ENCODE data around the gene PROCA1. TPM values are rescaled to one million over a fixed set of nuclear protein-coding genes. Genes with fewer than 3 reads are reported as not detected.

Gene PROCA1
- total RNA-seq, 1 experiment from 2014 or later: 14.2 TPM

GRCh38 chr17:28675490-28675889 lies 36.2 kb downstream of the PROCA1 start:
- ChIA-PET POLR2A (ENCODE audit: unreplicated experiment) (no interaction called here), CTCF (interaction anchor here (0.6 to 1.6 kb wide), 2 partner anchors 15 to 29 kb away, joined by 3 to 14 read pairs; partner anchors contain the start of gene BLTP2)
- H2AFZ ChIP-seq: no peak overlapping the region
- no peaks in the 10 kb centered on the region for H3K4me1 ChIP-seq (replicated peaks; ENCODE audit: insufficient read depth)
- H3K27me3 ChIP-seq (ENCODE audit: insufficient read depth, low read depth): no peaks in the 10 kb centered on the region
- no peaks in the 10 kb centered on the region for H3K79me2 ChIP-seq (ENCODE audit: low read depth)
- H3K9me2 ChIP-seq (ENCODE audit: insufficient read depth): no peaks in the 10 kb centered on the region
- no peak for DNase-seq
- intact Hi-C loops (cut with micrococcal nuclease; ENCODE audit: unreplicated experiment): no loop called here
- H3K4me3 ChIP-seq: no peak overlapping the region
- peaks cover 57% of the 10 kb centered on the region for H3K36me3 ChIP-seq (ENCODE audit: low read depth)
- BruUV-seq (replicated peaks): no TSS peak
- peaks cover 4% of the 10 kb centered on the region; the same call in 1 of the 2 replicates for H4K20me1 ChIP-seq (ENCODE audit: insufficient read depth)
- H3K4me2 ChIP-seq: no peak overlapping the region
- H3K27ac ChIP-seq: no peak overlapping the region
- no peaks in the 10 kb centered on the region for H3F3A ChIP-seq (ENCODE audit: insufficient read depth, low read depth)
- H3K9me3 ChIP-seq (ENCODE audit: insufficient read depth, low read depth): no peaks in the 10 kb centered on the region
- TF ChIP-seq EZH2 (IDR thresholded peaks at IDR 0.05; ENCODE audit: low read depth): no peak
- no peak for TF ChIP-seq CTCF (conservative IDR thresholded peaks at IDR 0.05)

- Histone ChIP-seq H3K36me3 (ENCODE audit: low read depth) (peaks cover 40% of the 10 kb centered on the region), H3K9me3 (ENCODE audit: insufficient read depth, low read depth) (no peaks in the 10 kb centered on the region), H4K20me1 (ENCODE audit: insufficient read depth) (peaks cover 38% of the 10 kb centered on the region), H3K79me2 (ENCODE audit: low read depth) (peaks cover 30% of the 10 kb centered on the region), H3K4me2 (no peak overlapping the region), H3K27ac (no peak overlapping the region), H3K9me2 (ENCODE audit: insufficient read depth) (no peaks in the 10 kb centered on the region), H3K4me1 (replicated peaks; ENCODE audit: insufficient read depth) (no peaks in the 10 kb centered on the region), H2AFZ (no peak overlapping the region), H3K27me3 (ENCODE audit: insufficient read depth, low read depth) (no peaks in the 10 kb centered on the region), H3K4me3 (no peak overlapping the region), H3F3A (ENCODE audit: insufficient read depth, low read depth) (peaks cover 15% of the 10 kb centered on the region; the same call in 1 of the 2 replicates)
- intact Hi-C loops (cut with micrococcal nuclease; ENCODE audit: unreplicated experiment): no loop called here
- ChIA-PET POLR2A (ENCODE audit: unreplicated experiment) (no interaction called here), CTCF (no interaction called here)
- no peak for DNase-seq
- no TSS peak for BruUV-seq (replicated peaks)
- TF ChIP-seq EZH2 (IDR thresholded peaks at IDR 0.05; ENCODE audit: low read depth) (no peak), CTCF (conservative IDR thresholded peaks at IDR 0.05) (no peak)
These were observed 41.8 kb downstream of the PROCA1 start for GRCh38 chr17:28669918-28670317.

GRCh38 chr17:28667870-28668269 lies 43.8 kb downstream of the PROCA1 start:
- intact Hi-C loops (cut with micrococcal nuclease; ENCODE audit: unreplicated experiment): no loop called here
- Histone ChIP-seq H2AFZ (no peak overlapping the region), H3K27me3 (ENCODE audit: insufficient read depth, low read depth) (no peaks in the 10 kb centered on the region), H3K79me2 (ENCODE audit: low read depth) (peaks cover 51% of the 10 kb centered on the region), H3K4me3 (no peak overlapping the region), H3F3A (ENCODE audit: insufficient read depth, low read depth) (peaks cover 15% of the 10 kb centered on the region; the same call in 1 of the 2 replicates), H3K4me2 (no peak overlapping the region), H3K9me3 (ENCODE audit: insufficient read depth, low read depth) (no peaks in the 10 kb centered on the region), H3K27ac (no peak overlapping the region), H3K4me1 (replicated peaks; ENCODE audit: insufficient read depth) (peaks cover 7% of the 10 kb centered on the region), H3K36me3 (ENCODE audit: low read depth) (peaks cover 30% of the 10 kb centered on the region), H3K9me2 (ENCODE audit: insufficient read depth) (no peaks in the 10 kb centered on the region), H4K20me1 (ENCODE audit: insufficient read depth) (peaks cover 51% of the 10 kb centered on the region)
- no TSS peak for BruUV-seq (replicated peaks)
- ChIA-PET POLR2A (ENCODE audit: unreplicated experiment) (interaction anchor here (0.6 to 0.7 kb wide), 2 partner anchors 23 to 32 kb away, joined by 4 to 12 read pairs; partner anchors contain the start of gene BLTP2), CTCF (no interaction called here)
- DNase-seq: no peak
- no peak for TF ChIP-seq EZH2 (IDR thresholded peaks at IDR 0.05; ENCODE audit: low read depth)
- no peak for TF ChIP-seq CTCF (conservative IDR thresholded peaks at IDR 0.05)
